Activated naive CD4-positive, alpha-beta T cell treated with anti-CD3 and anti-CD28 coated beads, Interleukin-2, amount 10 ng/mL, durations not matched to agents 7 days and 5 days (primary cell): ENCODE measurements around the gene TRAPPC14.
A peak's percentile ranks its signal among the peaks of the same experiment; 100 is the strongest.
"Not testable (repeated sequence)": the region's sequence is repeated elsewhere in the genome, so short reads cannot be mapped to it uniquely, and the experiment has no call there.

Experiments used
- CTCF ChIA-PET: fragments of 350-600 bp; sonication (Branson Sonifier 250); formaldehyde crosslinking; loops from one replicate; lab custom pipeline; 2021; ENCODE audit warnings: antibody characterized with exemption; lab: Charles Lee
- DNase-seq: peaks from one replicate; pipeline ENCODE4 v3.0.0-alpha.2; 2020
- H3K27ac Mint-ChIP-seq: one replicate; pipeline ENCODE4 v1.8.0; 2021; ENCODE audit warnings: mild to moderate bottlenecking, moderate library complexity, mixed read lengths
- H3K27me3 Mint-ChIP-seq: one replicate; pipeline ENCODE4 v1.8.0; 2021; ENCODE audit warnings: mild to moderate bottlenecking, mixed read lengths
- H3K36me3 Mint-ChIP-seq: one replicate; pipeline ENCODE4 v1.8.0; 2021; ENCODE audit warnings: mixed read lengths
- H3K4me1 Mint-ChIP-seq: one replicate; pipeline ENCODE4 v1.8.0; 2021; ENCODE audit warnings: mixed read lengths
- H3K4me3 Mint-ChIP-seq: one replicate; pipeline ENCODE4 v1.8.0; 2021; ENCODE audit warnings: mild to moderate bottlenecking, moderate library complexity, mixed read lengths
- H3K9me3 Mint-ChIP-seq: one replicate; pipeline ENCODE4 v1.8.0; 2021; ENCODE audit warnings: mixed read lengths

TRAPPC14 gene

GRCh38 chr7:100158229-100159098 is at the start of gene TRAPPC14:
Gene TRAPPC14 (minus strand): TSS chr7:100158723. CDS start chr7:100158499, 224 bp downstream.
- Mint-ChIP-seq H3K27me3 (no peaks in the 10 kb centered on the region), H3K36me3 (peaks cover 36% of the 10 kb centered on the region), H3K27ac (peak within 1 kb of the TSS; percentile 84), H3K4me1 (peaks cover 68% of the 10 kb centered on the region), H3K9me3 (no peaks in the 10 kb centered on the region), H3K4me3 (peak within 1 kb of the TSS; percentile 89)
- DNase-seq: peak; percentile 97
- CTCF ChIA-PET: interaction anchor here (0.7 to 2.5 kb wide), 2 partner anchors 8 to 26 kb away, joined by 3 to 7 read pairs; no protein-coding TSS in a partner anchor

- CTCF ChIA-PET: interaction anchor here (0.9 to 1.4 kb wide), 2 partner anchors 10 to 13 kb away, joined by 4 to 5 read pairs; no protein-coding TSS in a partner anchor
- peaks cover 22% of the 10 kb centered on the region for H3K4me1 Mint-ChIP-seq
Measured at GRCh38 chr7:100204454-100204853, 45.9 kb upstream of the TRAPPC14 start.

GRCh38 chr7:100200693-100201092 is 42.2 kb upstream of the TRAPPC14 start:
- Mint-ChIP-seq H3K36me3 (peaks cover 14% of the 10 kb centered on the region), H3K9me3 (no peaks in the 10 kb centered on the region), H3K4me3 (no peak overlapping the region), H3K27me3 (peaks cover 14% of the 10 kb centered on the region), H3K4me1 (peaks cover 8% of the 10 kb centered on the region), H3K27ac (no peak overlapping the region)
- CTCF ChIA-PET: interaction anchor here (1.0 to 2.8 kb wide), 3 partner anchors 10 to 68 kb away, joined by 3 to 12 read pairs (median 3); no protein-coding TSS in a partner anchor
- no peak for DNase-seq

More at GRCh38 chr7:100204454-100204853, 45.9 kb upstream of the TRAPPC14 start:
- no peak for DNase-seq
- no peak overlapping the region for H3K27ac Mint-ChIP-seq
- no peak overlapping the region for H3K4me3 Mint-ChIP-seq
- H3K9me3 Mint-ChIP-seq: no peaks in the 10 kb centered on the region
- H3K27me3 Mint-ChIP-seq: peaks cover 8% of the 10 kb centered on the region
- peaks cover 11% of the 10 kb centered on the region for H3K36me3 Mint-ChIP-seq

GRCh38 chr7:100198266-100198665 is 39.7 kb upstream of the TRAPPC14 start:
- H3K4me3 Mint-ChIP-seq: no peak overlapping the region
- H3K27ac Mint-ChIP-seq: no peak overlapping the region
- H3K4me1 Mint-ChIP-seq: peaks cover 22% of the 10 kb centered on the region
- CTCF ChIA-PET: interaction anchor here (2.8 kb wide), 1 partner anchor 8 kb away, joined by 12 read pairs; no protein-coding TSS in a partner anchor
- no peaks in the 10 kb centered on the region for H3K9me3 Mint-ChIP-seq
- no peak for DNase-seq
- H3K36me3 Mint-ChIP-seq: peaks cover 13% of the 10 kb centered on the region
- peaks cover 14% of the 10 kb centered on the region for H3K27me3 Mint-ChIP-seq

- H3K4me3 Mint-ChIP-seq, CTCF ChIA-PET, H3K9me3 Mint-ChIP-seq, DNase-seq, H3K27ac Mint-ChIP-seq: not testable (repeated sequence)
- Mint-ChIP-seq H3K36me3 (peaks cover 15% of the 10 kb centered on the region), H3K27me3 (peaks cover 10% of the 10 kb centered on the region), H3K4me1 (peaks cover 42% of the 10 kb centered on the region)
Measured at GRCh38 chr7:100195901-100196322, 37.4 kb upstream of the TRAPPC14 start.

- CTCF ChIA-PET: interaction anchor here (1.2 to 1.7 kb wide), 3 partner anchors 10 to 21 kb away, joined by 3 to 5 read pairs (median 4); no protein-coding TSS in a partner anchor
- Mint-ChIP-seq H3K27me3 (peaks cover 6% of the 10 kb centered on the region), H3K9me3 (no peaks in the 10 kb centered on the region), H3K27ac (no peak overlapping the region), H3K4me1 (peaks cover 48% of the 10 kb centered on the region), H3K4me3 (no peak overlapping the region), H3K36me3 (peaks cover 15% of the 10 kb centered on the region)
- DNase-seq: no peak
Measured at GRCh38 chr7:100195222-100195621, 36.7 kb upstream of the TRAPPC14 start.

- H3K9me3 Mint-ChIP-seq: no peaks in the 10 kb centered on the region
- no peaks in the 10 kb centered on the region for H3K27me3 Mint-ChIP-seq
- peaks cover 11% of the 10 kb centered on the region for H3K36me3 Mint-ChIP-seq
- no peak for DNase-seq
- CTCF ChIA-PET: interaction anchor here (0.6 to 1.2 kb wide), 3 partner anchors 17 to 59 kb away, joined by 3 read pairs; no protein-coding TSS in a partner anchor
- no peak overlapping the region for H3K4me3 Mint-ChIP-seq
- H3K4me1 Mint-ChIP-seq: peaks cover 57% of the 10 kb centered on the region
- no peak overlapping the region for H3K27ac Mint-ChIP-seq
Measured at GRCh38 chr7:100192969-100193368, 34.4 kb upstream of the TRAPPC14 start.

- not testable (repeated sequence) for H3K27ac Mint-ChIP-seq, H3K4me3 Mint-ChIP-seq, H3K27me3 Mint-ChIP-seq, H3K9me3 Mint-ChIP-seq, H3K36me3 Mint-ChIP-seq, DNase-seq
- H3K4me1 Mint-ChIP-seq: peaks cover 57% of the 10 kb centered on the region
- CTCF ChIA-PET: interaction anchor here (0.6 to 1.2 kb wide), 2 partner anchors 17 to 58 kb away, joined by 3 read pairs; no protein-coding TSS in a partner anchor
Measured at GRCh38 chr7:100192281-100192862, 33.8 kb upstream of the TRAPPC14 start.

GRCh38 chr7:100191775-100192174 is 33.3 kb upstream of the TRAPPC14 start:
- Mint-ChIP-seq H3K27ac (no peak overlapping the region), H3K36me3 (peaks cover 7% of the 10 kb centered on the region), H3K27me3 (no peaks in the 10 kb centered on the region), H3K4me1 (peaks cover 57% of the 10 kb centered on the region), H3K9me3 (no peaks in the 10 kb centered on the region), H3K4me3 (no peak overlapping the region)
- CTCF ChIA-PET: no interaction called here
- no peak for DNase-seq

- DNase-seq: no peak
- Mint-ChIP-seq H3K27me3 (no peaks in the 10 kb centered on the region), H3K4me1 (peaks cover 48% of the 10 kb centered on the region), H3K27ac (peak overlapping the region; percentile 42), H3K4me3 (no peak overlapping the region), H3K9me3 (no peaks in the 10 kb centered on the region), H3K36me3 (peaks cover 4% of the 10 kb centered on the region)
- CTCF ChIA-PET: interaction anchor here (0.6 to 3.9 kb wide), 16 partner anchors 8 to 282 kb away, joined by 3 to 49 read pairs (median 4); partner anchors contain the start of genes GPC2 and STAG3
Measured at GRCh38 chr7:100190048-100190711, 31.7 kb upstream of the TRAPPC14 start.

- Mint-ChIP-seq H3K36me3 (peaks cover 4% of the 10 kb centered on the region), H3K27me3 (no peaks in the 10 kb centered on the region), H3K9me3 (no peaks in the 10 kb centered on the region), H3K27ac (no peak overlapping the region), H3K4me1 (peaks cover 42% of the 10 kb centered on the region), H3K4me3 (no peak overlapping the region)
- no peak for DNase-seq
- CTCF ChIA-PET: interaction anchor here (0.6 to 3.9 kb wide), 4 partner anchors 14 to 64 kb away, joined by 3 to 49 read pairs (median 20); no protein-coding TSS in a partner anchor
Measured at GRCh38 chr7:100189061-100189460, 30.5 kb upstream of the TRAPPC14 start.

GRCh38 chr7:100185726-100186125 is 27.2 kb upstream of the TRAPPC14 start:
- peaks cover 48% of the 10 kb centered on the region for H3K4me1 Mint-ChIP-seq
- no peak for DNase-seq
- peaks cover 1% of the 10 kb centered on the region for H3K36me3 Mint-ChIP-seq
- peaks cover 2% of the 10 kb centered on the region for H3K9me3 Mint-ChIP-seq
- CTCF ChIA-PET: interaction anchor here (1.5 kb wide), 1 partner anchor 53 kb away, joined by 4 read pairs; no protein-coding TSS in a partner anchor
- H3K27me3 Mint-ChIP-seq: no peaks in the 10 kb centered on the region
- no peak overlapping the region for H3K4me3 Mint-ChIP-seq
- H3K27ac Mint-ChIP-seq: no peak overlapping the region

GRCh38 chr7:100183090-100183489 is 24.6 kb upstream of the TRAPPC14 start:
- H3K4me3 Mint-ChIP-seq, H3K9me3 Mint-ChIP-seq, H3K27me3 Mint-ChIP-seq, H3K36me3 Mint-ChIP-seq, DNase-seq: not testable (repeated sequence)
- Mint-ChIP-seq H3K4me1 (peaks cover 53% of the 10 kb centered on the region), H3K27ac (peak overlapping the region; percentile 52)
- CTCF ChIA-PET: interaction anchor here (0.9 kb wide), 1 partner anchor 162 kb away, joined by 3 read pairs; no protein-coding TSS in a partner anchor
